Neural cell (in vitro differentiated cells): ENCODE measurements around the gene COL23A1. TPM values are rescaled to one million over a fixed set of nuclear protein-coding genes. Genes with fewer than 3 reads are reported as not detected.

ENCODE experiments used
- H2AFZ ChIP-seq: fragments of 200-600, 300-800 bp; sonication (generic), shearing (Covaris generic); 2 replicates; pipeline ENCODE4 v1.6.0; 2014; ENCODE audit warnings: low read depth, mild to moderate bottlenecking, antibody characterized with exemption, low read length, moderate library complexity
- H3F3A ChIP-seq: fragments of 200-600 bp; shearing (Covaris generic); 2 replicates; pipeline ENCODE4 v1.6.1; 2016; ENCODE audit warnings: mild to moderate bottlenecking, moderate library complexity, mixed read lengths, antibody characterized with exemption, low read length; ENCODE audit not compliant: insufficient read depth, poor library complexity, severe bottlenecking
- H3K27ac ChIP-seq: fragments of 200-600, 300-800 bp; sonication (generic), shearing (Covaris generic); 2 replicates; pipeline ENCODE4 v1.5.1; 2014; ENCODE audit warnings: mild to moderate bottlenecking, low read length, moderate library complexity
- H3K27me3 ChIP-seq: fragments of 300-800, 200-600 bp; sonication (generic), shearing (Covaris generic); 2 replicates; pipeline ENCODE4 v1.6.0; 2014; ENCODE audit warnings: mild to moderate bottlenecking, low read depth, low read length, moderate library complexity; ENCODE audit not compliant: insufficient read depth
- H3K36me3 ChIP-seq: fragments of 300-800, 200-600 bp; sonication (generic), shearing (Covaris generic); 2 replicates; pipeline ENCODE4 v1.5.1; 2014; ENCODE audit warnings: mild to moderate bottlenecking, antibody characterized with exemption, low read length, moderate library complexity; ENCODE audit not compliant: insufficient read depth
- H3K4me2 ChIP-seq: fragments of 300-800, 200-600 bp; sonication (generic), shearing (Covaris generic); 2 replicates; pipeline ENCODE4 v1.6.0; 2014; ENCODE audit warnings: mild to moderate bottlenecking, low read length
- H3K4me3 ChIP-seq: fragments of 300-800, 200-600 bp; sonication (generic), shearing (Covaris generic); 2 replicates; pipeline ENCODE4 v1.5.1; 2014; ENCODE audit warnings: mild to moderate bottlenecking, low read length, moderate library complexity
- H3K79me2 ChIP-seq: fragments of 200-600 bp; shearing (Covaris generic); replicated peaks from 2 replicates; pipeline ENCODE4 v1.6.0; 2014; ENCODE audit warnings: mild to moderate bottlenecking, low read length, moderate library complexity; ENCODE audit not compliant: insufficient read depth
- H3K9ac ChIP-seq: fragments of 300-800, 200-600 bp; sonication (generic), shearing (Covaris generic); 2 replicates; pipeline ENCODE4 v1.6.1; 2016; ENCODE audit warnings: mild to moderate bottlenecking, low read length, mixed read lengths
- H3K9me2 ChIP-seq: fragments of 200-600 bp; shearing (Covaris generic); 2 replicates; pipeline ENCODE4 v1.6.1; 2016; ENCODE audit warnings: mild to moderate bottlenecking, low read length, mixed read lengths; ENCODE audit not compliant: insufficient read depth
- H3K9me3 ChIP-seq: fragments of 200-600, 300-800 bp; sonication (generic), shearing (Covaris generic); 2 replicates; pipeline ENCODE4 v1.6.1; 2016; ENCODE audit warnings: mild to moderate bottlenecking, mixed run types, low read length, moderate library complexity, mixed read lengths
- H4K20me1 ChIP-seq: fragments of 200-600 bp; shearing (Covaris generic); 2 replicates; pipeline ENCODE4 v1.6.1; 2016; ENCODE audit warnings: mild to moderate bottlenecking, mixed run types; ENCODE audit not compliant: insufficient read depth
- CTCF ChIP-seq: fragments of 450-650 bp; IDR thresholded peaks from 2 replicates; pipeline ENCODE4 v1.5.1; 2014; ENCODE audit warnings: antibody characterized with exemption, mild to moderate bottlenecking, moderate library complexity; ENCODE audit not compliant: poor library complexity, severe bottlenecking
- EP300 ChIP-seq: fragments of 450-650 bp; conservative IDR thresholded peaks from 2 replicates; pipeline ENCODE4 v1.6.1; 2014; ENCODE audit warnings: antibody characterized with exemption, mild to moderate bottlenecking, moderate library complexity; ENCODE audit not compliant: poor library complexity, severe bottlenecking
- EZH2 ChIP-seq: fragments of 200-600, 300-800 bp; shearing (Covaris generic), sonication (generic); IDR thresholded peaks from 2 replicates; pipeline ENCODE4 v1.6.1; 2014; ENCODE audit warnings: antibody characterized with exemption, low read length, borderline replicate concordance, mild to moderate bottlenecking; ENCODE audit not compliant: insufficient read depth, poor library complexity, severe bottlenecking
- MXI1 ChIP-seq: fragments of 450-650 bp; conservative IDR thresholded peaks from 2 replicates; pipeline ENCODE4 v1.6.1; 2014; ENCODE audit warnings: antibody characterized with exemption, mild to moderate bottlenecking; ENCODE audit not compliant: poor library complexity, severe bottlenecking
- POLR2AphosphoS5 ChIP-seq: IDR thresholded peaks from 2 replicates; pipeline ENCODE4 v1.6.1; 2012
- RAD21 ChIP-seq: fragments of 450-650 bp; conservative IDR thresholded peaks from 2 replicates; pipeline ENCODE4 v1.6.1; 2014; ENCODE audit warnings: antibody characterized with exemption, mild to moderate bottlenecking, moderate library complexity
- REST ChIP-seq: IDR thresholded peaks from 2 replicates; pipeline ENCODE4 v1.6.1; 2012; ENCODE audit warnings: borderline replicate concordance
- SMC3 ChIP-seq: fragments of 450-650 bp; conservative IDR thresholded peaks from 2 replicates; pipeline ENCODE4 v1.6.1; 2014; ENCODE audit warnings: antibody characterized with exemption, mild to moderate bottlenecking, moderate library complexity; ENCODE audit not compliant: poor library complexity
- TAF1 ChIP-seq: IDR thresholded peaks from 2 replicates; pipeline ENCODE4 v1.6.1; 2012; ENCODE audit warnings: low read depth
- polyA plus RNA-seq: library from polyadenylated mRNA; depleted of rRNA; stranded (reverse); fragments of >200 nt; gene quantifications from 2 replicates; pipeline ENCODE4 v1.2.3, GENCODE V29; 2014

The COL23A1 gene
- polyA plus RNA-seq, 1 donor from 2014 or later = not detected

- H2AFZ ChIP-seq = no peak overlapping the region
- H3K36me3 ChIP-seq = no peaks in the 10 kb centered on the region
- H4K20me1 ChIP-seq = no peaks in the 10 kb centered on the region
- H3K9ac ChIP-seq = no peak overlapping the region
- peaks cover 9% of the 10 kb centered on the region for H3K79me2 ChIP-seq
- no peaks in the 10 kb centered on the region for H3F3A ChIP-seq
- H3K4me3 ChIP-seq = no peak overlapping the region
- no peak overlapping the region for H3K4me2 ChIP-seq
- TF ChIP-seq EP300 = no peak
- TF ChIP-seq TAF1 = no peak
- TF ChIP-seq MXI1 = no peak
- TF ChIP-seq EZH2 = no peak
- TF ChIP-seq REST = no peak
- H3K27me3 ChIP-seq = no peaks in the 10 kb centered on the region
- peaks cover 5% of the 10 kb centered on the region for H3K9me3 ChIP-seq
- H3K27ac ChIP-seq = no peak overlapping the region
- H3K9me2 ChIP-seq = no peaks in the 10 kb centered on the region
These were observed 362.3 kb downstream of the COL23A1 start for GRCh38 chr5:178227929-178228328.

GRCh38 chr5:178227138-178227659 lies 363.0 kb downstream of the COL23A1 start:
- no peak overlapping the region for H3K4me2 ChIP-seq
- no peaks in the 10 kb centered on the region for H4K20me1 ChIP-seq
- no peak overlapping the region for H3K9ac ChIP-seq
- no peak for TF ChIP-seq RAD21
- TF ChIP-seq TAF1 = no peak
- TF ChIP-seq POLR2AphosphoS5 = no peak
- no peak for TF ChIP-seq CTCF
- no peak for TF ChIP-seq REST
- TF ChIP-seq EZH2 = no peak
- no peak for TF ChIP-seq SMC3
- TF ChIP-seq MXI1 = no peak
- TF ChIP-seq EP300 = no peak
- no peaks in the 10 kb centered on the region for H3K27me3 ChIP-seq
- H3K36me3 ChIP-seq = no peaks in the 10 kb centered on the region
- no peaks in the 10 kb centered on the region for H3K9me2 ChIP-seq
- peaks cover 5% of the 10 kb centered on the region for H3K9me3 ChIP-seq
- H3F3A ChIP-seq = no peaks in the 10 kb centered on the region
- H2AFZ ChIP-seq = no peak overlapping the region
- H3K27ac ChIP-seq = no peak overlapping the region
- H3K79me2 ChIP-seq = peaks cover 9% of the 10 kb centered on the region
- no peak overlapping the region for H3K4me3 ChIP-seq
